ENCODE data around the gene PDGFRA.

The PDGFRA gene

GRCh38 chr4:54254116-54254914, 25.2 kb downstream of the PDGFRA start:
- no peak overlapping the region for H2AFZ ChIP-seq (ENCODE audit: low read depth, low read length)
- H3K36me3 ChIP-seq (ENCODE audit: insufficient read depth, low read length) = no peaks in the 10 kb centered on the region
- no peak overlapping the region for H3K4me3 ChIP-seq (ENCODE audit: low read length)
- no peaks in the 10 kb centered on the region for H3K4me1 ChIP-seq (ENCODE audit: insufficient read depth, low read length)
- no peaks in the 10 kb centered on the region for H3K27me3 ChIP-seq (ENCODE audit: insufficient read depth, low read length)
- H3K9me3 ChIP-seq (ENCODE audit: low read length) = no peaks in the 10 kb centered on the region

DNA sequence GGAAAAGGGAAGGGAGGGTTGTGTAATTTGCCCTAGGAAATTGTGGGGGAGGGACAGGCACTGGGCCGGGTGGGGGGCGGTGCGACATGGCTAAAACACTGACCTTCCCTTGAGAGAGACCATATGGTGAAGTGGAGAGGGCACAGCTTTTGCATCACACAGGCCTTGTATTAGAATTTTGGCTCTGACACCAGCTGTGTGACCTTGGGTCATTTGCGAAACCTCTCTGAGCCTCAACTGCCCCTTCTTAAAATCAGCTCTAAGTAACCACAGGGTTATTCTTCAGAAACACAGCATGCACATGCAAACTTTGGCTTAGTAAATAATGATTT, 25.8 kb downstream of the PDGFRA start:
- H2AFZ ChIP-seq (ENCODE audit: low read depth, low read length) = no peak overlapping the region
- no peaks in the 10 kb centered on the region for H3K4me1 ChIP-seq (ENCODE audit: insufficient read depth, low read length)
- no peak overlapping the region for H3K4me3 ChIP-seq (ENCODE audit: low read length)
- H3K27me3 ChIP-seq (ENCODE audit: insufficient read depth, low read length) = no peaks in the 10 kb centered on the region
- H3K9me3 ChIP-seq (ENCODE audit: low read length) = no peaks in the 10 kb centered on the region
- H3K36me3 ChIP-seq (ENCODE audit: insufficient read depth, low read length) = no peaks in the 10 kb centered on the region

DNA sequence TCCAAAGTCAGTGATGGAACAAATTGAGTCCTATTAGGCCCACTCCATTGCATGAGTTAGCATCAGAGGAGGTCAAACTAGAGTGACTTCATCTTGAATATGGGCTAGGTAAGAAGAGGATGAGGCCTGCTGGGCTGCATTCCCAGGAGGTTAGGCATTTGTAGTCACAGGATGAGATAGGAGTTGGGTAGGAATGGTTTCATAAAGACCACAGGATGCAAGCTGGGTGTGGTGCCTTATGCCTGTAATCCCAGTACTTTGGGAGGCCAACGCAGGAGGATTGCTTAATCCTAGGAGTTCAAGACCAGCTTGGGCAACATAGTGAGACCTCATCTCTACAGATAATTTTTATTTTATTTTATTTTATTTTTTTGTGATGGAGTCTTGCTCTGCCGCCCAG, 26.8 kb downstream of the PDGFRA start:
- H3K9me3 ChIP-seq (ENCODE audit: low read length) = no peaks in the 10 kb centered on the region
- H3K27me3 ChIP-seq (ENCODE audit: insufficient read depth, low read length) = no peaks in the 10 kb centered on the region
- H3K4me3 ChIP-seq (ENCODE audit: low read length) = no peak overlapping the region
- no peaks in the 10 kb centered on the region for H3K4me1 ChIP-seq (ENCODE audit: insufficient read depth, low read length)
- no peak overlapping the region for H2AFZ ChIP-seq (ENCODE audit: low read depth, low read length)
- no peaks in the 10 kb centered on the region for H3K36me3 ChIP-seq (ENCODE audit: insufficient read depth, low read length)

DNA sequence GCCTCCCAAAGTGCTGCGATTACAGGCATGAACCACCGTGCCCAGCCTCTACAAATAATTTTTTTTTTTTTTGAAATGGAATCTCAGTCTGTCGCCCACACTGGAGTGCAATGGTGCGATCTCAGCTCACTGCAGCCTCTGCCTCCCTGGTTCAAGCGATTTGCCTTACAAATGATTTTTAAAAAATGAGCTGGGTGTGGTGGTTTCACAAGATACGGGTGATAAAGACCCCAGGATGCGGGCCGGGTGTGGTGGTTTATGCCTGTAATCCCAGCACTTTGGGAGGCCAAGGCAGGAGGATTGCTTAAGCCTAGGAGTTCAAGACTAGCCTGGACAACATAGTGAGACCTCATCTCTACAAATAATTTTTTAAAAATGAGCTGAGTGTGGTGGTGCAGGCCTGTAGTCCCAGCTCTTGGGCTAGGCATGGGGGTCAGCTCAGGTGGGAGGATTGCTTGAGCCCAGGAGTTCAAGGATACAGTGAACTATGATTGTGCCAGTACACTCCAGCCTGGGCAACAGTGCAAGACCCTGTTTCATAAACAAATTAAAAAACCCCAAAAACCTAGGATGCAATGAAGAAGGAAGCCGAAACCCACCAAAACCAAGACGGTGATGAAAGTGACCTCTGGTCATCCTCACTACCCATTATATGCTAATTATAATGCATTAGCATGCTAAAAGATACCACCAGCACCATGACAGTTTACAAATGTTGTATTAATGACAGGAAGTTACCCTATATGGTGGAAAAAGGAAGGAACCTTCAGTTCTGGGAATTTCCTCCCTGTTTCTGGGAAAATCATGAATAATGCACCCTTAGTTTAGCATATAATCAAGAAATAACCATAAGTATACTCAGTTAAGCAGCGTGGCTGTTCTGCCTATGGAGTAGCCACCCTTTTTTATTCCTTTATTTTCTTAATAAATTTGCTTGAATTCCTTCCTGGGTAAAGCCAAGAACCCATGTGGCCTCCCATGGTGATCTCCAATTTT, 27.7 kb downstream of the PDGFRA start:
- no peak overlapping the region for H2AFZ ChIP-seq (ENCODE audit: low read depth, low read length)
- no peak overlapping the region for H3K4me3 ChIP-seq (ENCODE audit: low read length)
- no peaks in the 10 kb centered on the region for H3K9me3 ChIP-seq (ENCODE audit: low read length)
- no peaks in the 10 kb centered on the region for H3K36me3 ChIP-seq (ENCODE audit: insufficient read depth, low read length)
- no peaks in the 10 kb centered on the region for H3K27me3 ChIP-seq (ENCODE audit: insufficient read depth, low read length)
- no peaks in the 10 kb centered on the region for H3K4me1 ChIP-seq (ENCODE audit: insufficient read depth, low read length)

GRCh38 chr4:54265366-54265765, 36.3 kb downstream of the PDGFRA start:
- Histone ChIP-seq H3K27me3 (ENCODE audit: insufficient read depth, low read length) (no peaks in the 10 kb centered on the region), H2AFZ (ENCODE audit: low read depth, low read length) (no peak overlapping the region), H3K36me3 (ENCODE audit: insufficient read depth, low read length) (no peaks in the 10 kb centered on the region)

GRCh38 chr4:54268151-54268550, 39.1 kb downstream of the PDGFRA start:
- Histone ChIP-seq H3K27me3 (ENCODE audit: insufficient read depth, low read length) (no peaks in the 10 kb centered on the region), H3K36me3 (ENCODE audit: insufficient read depth, low read length) (no peaks in the 10 kb centered on the region), H3K4me3 (ENCODE audit: low read length) (no peak overlapping the region), H3K4me1 (ENCODE audit: insufficient read depth, low read length) (no peaks in the 10 kb centered on the region), H3K9me3 (ENCODE audit: low read length) (no peaks in the 10 kb centered on the region), H2AFZ (ENCODE audit: low read depth, low read length) (no peak overlapping the region)

More at GRCh38 chr4:54265366-54265765, 36.3 kb downstream of the PDGFRA start:
- no peak overlapping the region for H3K4me3 ChIP-seq (ENCODE audit: low read length)
- no peaks in the 10 kb centered on the region for H3K4me1 ChIP-seq (ENCODE audit: insufficient read depth, low read length)
- H3K9me3 ChIP-seq (ENCODE audit: low read length) = no peaks in the 10 kb centered on the region

DNA sequence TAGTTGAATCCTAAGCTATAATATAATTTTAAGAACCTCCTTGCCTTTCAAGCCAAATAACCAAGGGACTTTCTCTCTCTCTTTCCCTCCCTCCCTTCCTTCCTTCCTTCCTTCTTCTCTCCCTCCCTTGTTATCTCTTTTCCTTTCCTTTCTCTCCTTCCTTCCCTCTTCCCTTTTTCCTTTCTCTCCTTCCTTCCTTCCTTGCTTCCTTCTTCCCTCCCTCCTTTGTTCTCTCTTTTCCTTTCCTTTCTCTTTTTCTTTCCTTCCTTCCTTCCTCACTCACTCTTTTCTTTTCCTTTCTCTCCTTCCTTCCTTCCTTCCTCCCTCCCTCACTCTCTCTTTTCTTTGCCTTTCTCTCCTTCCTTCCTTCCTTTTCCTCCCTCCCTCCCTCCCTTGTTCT, 42.4 kb downstream of the PDGFRA start:
- no peaks in the 10 kb centered on the region for H3K27me3 ChIP-seq (ENCODE audit: insufficient read depth, low read length)
- no peaks in the 10 kb centered on the region for H3K9me3 ChIP-seq (ENCODE audit: low read length)
- H3K4me3 ChIP-seq (ENCODE audit: low read length) = no peak overlapping the region
- H2AFZ ChIP-seq (ENCODE audit: low read depth, low read length) = no peak overlapping the region
- H3K36me3 ChIP-seq (ENCODE audit: insufficient read depth, low read length) = no peaks in the 10 kb centered on the region
- no peaks in the 10 kb centered on the region for H3K4me1 ChIP-seq (ENCODE audit: insufficient read depth, low read length)

DNA sequence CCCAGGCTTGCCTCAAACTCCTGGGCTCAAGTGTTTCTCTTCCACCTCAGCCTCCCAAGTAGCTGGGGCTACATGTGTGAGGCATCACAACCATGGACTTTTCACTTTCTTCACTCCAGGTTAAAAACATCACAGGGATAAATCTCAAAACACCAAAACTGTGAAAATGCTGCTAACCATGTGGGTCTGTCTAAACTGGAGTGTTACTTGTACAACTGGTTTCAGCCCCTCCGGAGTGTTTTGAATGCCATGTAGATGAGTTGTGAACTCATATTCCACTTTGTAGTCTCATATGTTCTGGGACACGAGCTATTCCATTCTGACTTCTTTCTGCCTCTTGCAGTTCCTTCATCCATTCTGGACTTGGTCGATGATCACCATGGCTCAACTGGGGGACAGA, 43.0 kb downstream of the PDGFRA start:
- Histone ChIP-seq H2AFZ (ENCODE audit: low read depth, low read length) (no peak overlapping the region), H3K4me3 (ENCODE audit: low read length) (no peak overlapping the region), H3K36me3 (ENCODE audit: insufficient read depth, low read length) (no peaks in the 10 kb centered on the region), H3K9me3 (ENCODE audit: low read length) (no peaks in the 10 kb centered on the region), H3K4me1 (ENCODE audit: insufficient read depth, low read length) (no peaks in the 10 kb centered on the region), H3K27me3 (ENCODE audit: insufficient read depth, low read length) (no peaks in the 10 kb centered on the region)

GRCh38 chr4:54274264-54274663, 45.2 kb downstream of the PDGFRA start:
- Histone ChIP-seq H3K27me3 (ENCODE audit: insufficient read depth, low read length) (peaks cover 5% of the 10 kb centered on the region), H3K36me3 (ENCODE audit: insufficient read depth, low read length) (no peaks in the 10 kb centered on the region), H2AFZ (ENCODE audit: low read depth, low read length) (no peak overlapping the region), H3K4me3 (ENCODE audit: low read length) (no peak overlapping the region), H3K4me1 (ENCODE audit: insufficient read depth, low read length) (peaks cover 5% of the 10 kb centered on the region), H3K9me3 (ENCODE audit: low read length) (no peaks in the 10 kb centered on the region)

GRCh38 chr4:54274795-54275665, 45.9 kb downstream of the PDGFRA start:
- Histone ChIP-seq H3K27me3 (ENCODE audit: insufficient read depth, low read length) (peaks cover 5% of the 10 kb centered on the region), H2AFZ (ENCODE audit: low read depth, low read length) (no peak overlapping the region), H3K4me3 (ENCODE audit: low read length) (no peak overlapping the region), H3K4me1 (ENCODE audit: insufficient read depth, low read length) (peaks cover 5% of the 10 kb centered on the region), H3K36me3 (ENCODE audit: insufficient read depth, low read length) (no peaks in the 10 kb centered on the region), H3K9me3 (ENCODE audit: low read length) (no peaks in the 10 kb centered on the region)

- Histone ChIP-seq H2AFZ (ENCODE audit: low read depth, low read length) (no peak overlapping the region), H3K4me3 (ENCODE audit: low read length) (no peak overlapping the region), H3K27me3 (ENCODE audit: insufficient read depth, low read length) (peaks cover 5% of the 10 kb centered on the region), H3K9me3 (ENCODE audit: low read length) (no peaks in the 10 kb centered on the region), H3K4me1 (ENCODE audit: insufficient read depth, low read length) (peaks cover 5% of the 10 kb centered on the region), H3K36me3 (ENCODE audit: insufficient read depth, low read length) (no peaks in the 10 kb centered on the region)
Observed at GRCh38 chr4:54276641-54277430, 47.7 kb downstream of the PDGFRA start.

- H3K9me3 ChIP-seq (ENCODE audit: low read length) = no peaks in the 10 kb centered on the region
- H3K36me3 ChIP-seq (ENCODE audit: insufficient read depth, low read length) = no peaks in the 10 kb centered on the region
- H2AFZ ChIP-seq (ENCODE audit: low read depth, low read length) = no peak overlapping the region
- peaks cover 5% of the 10 kb centered on the region for H3K27me3 ChIP-seq (ENCODE audit: insufficient read depth, low read length)
- no peak overlapping the region for H3K4me3 ChIP-seq (ENCODE audit: low read length)
- peaks cover 5% of the 10 kb centered on the region for H3K4me1 ChIP-seq (ENCODE audit: insufficient read depth, low read length)
Observed at GRCh38 chr4:54277691-54278090, 48.6 kb downstream of the PDGFRA start.
